ENCODE data around the gene SIGLEC5.

The SIGLEC5 gene

GRCh38 chr19:51628153-51628939, 1.9 kb downstream of the SIGLEC5 start:
- no peak for DNase-seq (ENCODE audit: low read depth in 3 of 3, low spot score in 1 of 3)

DNA sequence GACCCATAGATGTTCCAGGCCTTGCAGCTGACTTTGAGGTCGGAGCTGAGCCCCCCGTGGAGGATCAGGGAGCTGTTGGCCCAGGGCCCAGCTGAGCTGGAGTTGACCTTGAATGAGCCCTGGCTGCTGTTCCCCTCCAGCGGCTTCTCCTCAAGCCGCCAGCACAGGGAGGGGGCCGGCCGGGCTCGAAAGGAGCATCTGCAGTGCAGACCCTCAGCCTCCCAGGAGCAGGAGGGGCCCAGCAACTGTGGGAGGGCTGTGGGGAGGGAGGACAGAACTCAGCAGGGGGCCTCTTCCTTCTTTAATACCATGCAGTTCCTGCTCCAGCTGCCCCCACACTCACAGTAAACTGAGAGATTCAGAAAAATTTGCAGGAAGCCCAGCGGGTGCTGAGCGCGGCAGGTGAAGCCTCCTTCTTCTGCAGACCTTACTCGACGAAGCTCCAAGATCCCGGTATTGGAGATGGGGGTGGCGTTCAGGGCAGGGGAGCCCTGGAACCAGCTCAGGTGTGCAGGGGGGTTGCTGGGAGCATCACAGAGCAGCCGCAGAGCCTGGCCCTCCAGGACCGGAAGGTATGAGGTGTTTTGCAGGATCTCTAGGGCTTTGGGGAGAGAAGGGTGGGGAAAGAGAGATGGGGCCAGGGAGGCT, 2.6 kb downstream of the SIGLEC5 start:
- DNase-seq (ENCODE audit: low read depth in 3 of 3, low spot score in 1 of 3) = no peak

DNA sequence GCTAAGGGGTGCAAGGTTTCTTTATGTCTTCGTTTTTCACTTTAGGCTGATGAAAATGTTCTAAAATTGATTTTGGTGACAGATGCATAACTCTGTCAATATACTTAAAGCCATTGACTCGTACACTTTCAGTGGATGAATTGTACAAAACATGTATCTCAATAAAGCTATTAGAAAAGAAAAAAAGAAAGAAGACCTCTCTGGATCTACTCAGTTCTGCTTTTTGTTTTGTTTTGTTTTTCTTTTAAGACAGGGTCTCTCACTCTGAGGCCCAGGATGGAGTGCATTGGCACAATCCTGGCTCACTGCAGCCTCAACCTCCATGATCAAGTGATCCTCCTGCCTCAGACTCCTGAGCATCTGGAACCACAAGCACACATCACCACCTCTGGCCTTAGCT, 3.5 kb downstream of the SIGLEC5 start:
- no peak for DNase-seq (ENCODE audit: low read depth in 3 of 3, low spot score in 1 of 3)

DNA sequence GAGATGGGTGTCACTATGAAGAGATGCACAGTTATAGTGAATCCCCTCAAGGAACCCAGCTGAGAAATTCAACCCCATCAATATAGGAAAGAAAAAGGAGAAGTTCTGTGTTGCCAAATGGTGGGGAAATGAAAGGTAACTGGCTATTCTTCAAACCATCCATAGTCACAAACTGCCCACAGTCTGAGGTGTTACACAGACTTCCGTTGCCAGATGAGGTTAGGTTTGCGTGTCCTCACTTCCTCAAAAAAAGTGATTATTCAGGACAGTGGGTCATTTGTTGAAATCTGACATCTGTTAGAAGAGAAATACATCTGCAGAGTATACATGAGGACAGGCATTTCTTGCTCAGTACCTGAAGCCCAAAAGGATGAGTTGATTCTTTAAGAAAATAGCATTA, 9.0 kb downstream of the SIGLEC5 start:
- DNase-seq (ENCODE audit: low read depth in 3 of 3, low spot score in 1 of 3) = no peak

GRCh38 chr19:51615991-51616390, 14.2 kb downstream of the SIGLEC5 start:
- no peak for DNase-seq (ENCODE audit: low read depth in 3 of 3, low spot score in 1 of 3)

DNA sequence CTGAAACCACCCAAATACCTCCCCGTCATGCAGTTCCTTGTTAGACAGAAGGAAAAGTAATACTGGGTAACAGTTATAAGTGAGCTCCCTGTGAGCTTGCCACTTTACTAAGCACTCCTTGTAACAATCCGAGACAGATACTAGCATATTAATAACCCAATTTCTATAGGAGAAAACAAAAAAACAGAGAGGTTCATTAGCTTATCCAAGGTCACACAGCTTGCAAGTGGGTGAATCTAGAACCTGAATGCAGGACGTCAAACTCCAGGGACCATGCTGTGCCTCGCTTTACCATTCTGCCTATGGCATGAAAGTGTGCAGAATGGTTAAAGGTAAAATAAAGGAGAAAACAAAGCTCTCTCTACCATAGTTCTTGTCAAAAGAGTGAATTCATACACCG, 15.4 kb downstream of the SIGLEC5 start:
- DNase-seq (ENCODE audit: low read depth in 3 of 3, low spot score in 1 of 3) = no peak

DNA sequence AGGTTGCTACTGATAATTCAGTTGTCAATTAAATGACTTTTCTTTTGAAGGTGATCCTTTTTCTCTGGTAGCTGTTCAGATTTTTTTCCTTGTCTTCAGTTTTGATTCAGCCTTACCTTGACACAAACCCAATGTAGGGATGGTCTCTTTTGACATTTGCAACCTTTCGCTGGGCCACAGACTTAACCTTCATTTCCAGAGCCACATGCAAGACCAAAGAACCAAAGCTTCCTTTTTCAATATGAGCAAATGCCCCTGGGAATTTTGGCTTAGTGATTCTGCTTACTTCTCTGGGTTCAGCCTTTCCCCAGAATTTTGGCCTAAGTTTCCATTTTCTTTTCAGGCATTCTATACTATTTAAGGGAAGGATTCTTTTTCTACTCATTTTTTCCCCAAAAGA, 19.6 kb downstream of the SIGLEC5 start:
- DNase-seq (ENCODE audit: low read depth in 3 of 3, low spot score in 1 of 3) = no peak

DNA sequence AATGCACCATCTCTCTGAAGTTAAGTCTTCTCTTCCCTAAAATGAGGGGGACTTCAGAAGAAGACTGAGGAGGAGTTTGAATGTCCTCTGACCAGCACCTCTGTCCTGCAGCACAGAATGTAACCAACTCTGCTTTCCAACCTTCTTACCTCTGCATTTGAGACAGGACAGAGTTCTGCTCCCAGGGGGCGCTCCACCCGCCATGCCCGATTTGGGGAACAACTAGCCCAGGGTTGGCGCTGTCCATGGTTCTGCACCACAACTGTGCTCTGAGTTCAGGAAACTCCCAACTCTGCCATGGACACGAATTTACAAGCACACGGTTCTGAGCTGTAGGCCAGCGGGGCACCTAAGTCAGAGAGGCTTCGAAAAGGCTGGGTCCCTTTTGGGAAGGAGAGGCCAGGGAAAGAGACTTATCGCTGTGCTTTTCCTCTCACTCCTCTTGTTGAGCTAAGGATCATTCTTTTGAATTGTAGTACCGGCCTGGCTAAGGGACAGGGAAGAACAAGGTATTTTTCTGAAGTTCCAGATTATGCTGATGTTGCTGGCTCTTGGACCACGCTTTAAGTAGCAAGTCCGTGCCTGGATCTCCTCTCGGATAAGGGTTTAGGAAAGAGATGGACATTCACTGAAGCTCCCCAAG, 22.2 kb downstream of the SIGLEC5 start:
- DNase-seq (ENCODE audit: low read depth in 3 of 3, low spot score in 1 of 3) = peak; percentile 9 to 30 (median 16)

DNA sequence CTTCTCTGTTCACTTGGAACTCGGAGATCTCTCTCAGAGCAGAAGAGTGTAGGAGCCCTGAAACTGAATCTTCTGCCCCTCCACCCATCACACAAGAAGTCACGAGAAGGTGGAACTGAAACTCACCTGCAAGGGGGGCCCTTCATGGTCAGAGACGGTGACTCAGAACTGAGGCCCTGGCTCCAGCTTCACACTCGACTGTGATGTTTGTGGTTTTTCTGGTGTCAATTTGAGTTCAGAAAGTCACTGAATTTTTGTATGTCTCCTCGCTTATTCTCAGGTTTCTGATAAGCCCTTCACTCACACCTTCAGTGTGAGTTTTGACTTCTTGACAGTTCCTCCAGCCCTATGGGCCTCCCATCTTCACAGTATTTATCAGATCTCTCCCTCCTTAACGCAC, 23.1 kb downstream of the SIGLEC5 start:
- DNase-seq (ENCODE audit: low read depth in 3 of 3, low spot score in 1 of 3) = no peak

DNA sequence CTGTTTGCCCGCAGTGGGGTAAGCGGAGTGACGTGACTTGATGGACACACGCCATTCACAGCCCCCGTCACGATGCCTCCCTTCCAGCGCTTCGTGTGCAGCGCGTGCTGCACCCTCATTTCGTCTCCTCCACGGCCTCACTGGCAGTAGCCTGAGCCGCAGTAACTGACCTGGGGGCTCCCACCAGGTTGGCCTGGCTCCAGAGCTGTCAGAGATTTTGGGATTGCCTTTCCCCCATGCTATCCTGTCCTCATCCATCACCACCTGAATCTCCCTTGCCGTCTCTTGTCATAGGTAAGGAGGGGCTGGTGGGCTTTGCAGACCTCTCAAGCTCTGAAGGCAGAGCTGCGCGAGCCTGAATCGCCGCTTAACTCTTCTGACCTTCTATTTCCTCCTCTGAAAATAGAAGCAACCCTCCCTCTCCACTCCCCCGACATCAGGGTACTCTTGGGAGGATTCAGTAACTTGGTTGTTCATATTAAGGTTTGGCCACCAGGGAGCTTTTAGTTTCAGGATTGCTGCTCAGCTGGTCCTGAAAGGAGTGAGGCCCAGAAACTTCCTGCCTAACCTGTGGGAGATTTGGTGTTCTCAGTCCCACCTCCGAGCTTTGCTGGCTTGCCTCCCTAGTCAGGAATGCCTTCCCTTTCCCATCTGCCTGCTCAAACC, 27.9 kb downstream of the SIGLEC5 start:
- DNase-seq (ENCODE audit: low read depth in 3 of 3, low spot score in 1 of 3) = no peak

DNA sequence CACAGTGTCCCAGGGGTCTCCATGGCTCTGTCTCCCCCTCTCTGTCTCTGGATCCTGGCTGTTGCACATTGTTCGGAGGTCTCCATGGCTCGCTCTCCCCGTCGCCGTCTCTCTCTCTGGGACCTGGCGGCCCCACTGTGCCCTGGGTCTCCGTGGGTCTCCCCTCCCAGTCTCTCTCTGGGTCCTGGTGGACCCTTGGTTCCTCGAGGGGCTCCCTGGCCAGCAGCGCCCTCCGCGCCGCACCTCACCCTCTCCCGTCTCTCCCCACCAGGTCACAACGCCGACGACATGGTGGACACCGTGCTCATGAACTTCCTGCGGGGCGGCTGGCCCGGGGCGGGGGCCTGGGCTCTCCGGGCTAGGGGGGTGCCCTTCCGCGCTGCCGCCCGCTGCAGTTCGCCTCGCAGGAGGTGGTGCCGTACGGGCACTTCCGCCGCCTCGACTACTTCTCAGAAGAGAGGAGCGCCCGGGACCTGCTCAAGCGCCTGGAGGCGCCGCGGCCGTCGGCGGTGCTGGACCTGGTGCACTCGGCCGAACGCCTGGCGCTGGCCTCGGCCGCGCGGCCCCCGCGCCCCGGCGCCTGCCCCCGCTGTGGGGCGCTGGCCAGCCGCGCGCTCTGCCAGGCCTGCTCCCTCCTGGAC, 29.1 kb downstream of the SIGLEC5 start:
- no peak for DNase-seq (ENCODE audit: low read depth in 3 of 3, low spot score in 1 of 3)

GRCh38 chr19:51599084-51599483, 31.1 kb downstream of the SIGLEC5 start:
- no peak for DNase-seq (ENCODE audit: low read depth in 3 of 3, low spot score in 1 of 3)

GRCh38 chr19:51598159-51598915, 31.9 kb downstream of the SIGLEC5 start:
- no peak for DNase-seq (ENCODE audit: low read depth in 3 of 3, low spot score in 1 of 3)

GRCh38 chr19:51595190-51596175, 34.7 kb downstream of the SIGLEC5 start:
- no peak for DNase-seq (ENCODE audit: low read depth in 3 of 3, low spot score in 1 of 3)

- no peak for DNase-seq (ENCODE audit: low read depth in 3 of 3, low spot score in 1 of 3)
These were observed 35.5 kb downstream of the SIGLEC5 start for GRCh38 chr19:51594774-51595109.

DNA sequence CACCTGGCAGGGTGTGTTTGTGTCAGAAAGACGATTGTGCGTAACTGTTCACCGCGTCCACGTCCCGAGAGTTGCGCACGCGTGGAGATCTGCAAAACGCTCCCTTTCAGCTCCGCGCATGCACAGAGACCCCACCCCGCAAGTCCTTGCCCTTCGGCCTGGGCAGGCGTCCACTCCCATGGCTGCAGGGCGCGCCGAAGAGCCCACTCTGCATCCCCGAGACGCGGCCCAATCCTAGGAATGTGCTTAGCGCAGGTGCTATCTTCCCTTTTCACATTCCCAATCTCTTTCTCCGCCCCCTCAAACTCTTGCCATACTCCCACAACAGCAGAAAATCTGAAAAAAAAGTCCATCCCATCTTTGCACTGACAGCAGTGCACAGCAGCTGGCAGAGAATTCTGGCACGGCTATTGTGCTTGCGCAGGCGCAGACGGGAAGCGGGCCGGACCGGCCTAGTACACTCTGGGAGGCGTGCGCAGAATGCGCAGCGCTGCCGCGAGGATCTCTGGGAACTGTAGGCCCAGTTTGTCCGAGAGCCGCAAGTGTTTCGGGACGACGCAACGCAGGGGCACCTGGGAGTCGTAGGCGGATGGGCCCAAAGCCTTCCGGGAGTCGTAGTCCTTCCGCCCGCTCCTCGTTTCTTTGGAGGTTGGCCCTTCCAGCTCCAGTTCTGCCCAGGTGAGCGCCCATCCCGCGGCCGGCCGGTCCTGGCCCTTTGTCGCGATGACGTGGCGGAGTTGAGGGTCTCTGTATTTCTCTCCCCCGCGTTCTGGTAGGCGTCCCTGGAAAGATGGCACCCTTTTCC, 36.0 kb downstream of the SIGLEC5 start:
- peak; percentile 90 to 93 (median 90) for DNase-seq (ENCODE audit: low read depth in 3 of 3, low spot score in 1 of 3)

- DNase-seq (ENCODE audit: low read depth in 3 of 3, low spot score in 1 of 3) = no peak
These were observed 36.9 kb downstream of the SIGLEC5 start for GRCh38 chr19:51593138-51593890.

- no peak for DNase-seq (ENCODE audit: low read depth in 3 of 3, low spot score in 1 of 3)
These were observed 37.7 kb downstream of the SIGLEC5 start for GRCh38 chr19:51592521-51592920.

Measured in stimulated activated CD4-positive, alpha-beta T cell treated with anti-CD3 and anti-CD28 coated beads, TNF-alpha, amount 100 ng/mL, for 1 hour (primary cell).